C4-2B (cell line): ENCODE results near the gene P3H4.

Source experiments
- ZFX ChIP-seq: fragments of 450-650 bp; IDR thresholded peaks from 2 replicates; pipeline ENCODE4 v1.6.1; 2017
- TF ChIP-seq, protein P1 (sequence below): fragments of 450-650 bp; conservative IDR thresholded peaks from 2 replicates; pipeline ENCODE4 v1.5.1; 2017; ENCODE audit warnings: mild to moderate bottlenecking

DNA sequence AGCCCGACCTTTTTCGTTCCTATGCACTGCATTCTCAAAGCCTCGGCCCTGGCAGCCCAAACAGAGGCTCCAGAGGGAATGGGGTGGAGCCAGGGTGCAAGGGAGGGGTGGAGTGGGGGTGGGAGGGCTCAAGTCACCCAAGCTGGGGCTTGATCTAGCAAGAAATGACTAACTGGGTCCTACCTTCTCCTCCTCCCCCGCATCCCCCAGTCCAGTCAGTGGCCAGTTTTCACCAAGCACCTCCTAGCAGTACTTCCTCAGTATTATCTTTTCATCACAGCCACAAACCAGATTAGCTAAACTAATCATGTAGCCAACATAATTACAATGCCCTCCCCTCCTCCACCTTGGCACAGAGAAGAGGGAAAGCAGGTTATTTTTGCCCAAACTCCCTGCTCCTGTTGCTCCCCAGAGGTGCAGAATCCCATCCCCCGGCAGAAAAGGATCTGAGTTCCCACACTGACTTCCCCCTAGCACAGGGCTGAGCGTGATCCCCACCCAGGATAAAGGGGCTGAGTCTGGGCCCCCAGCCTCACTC, 27.5 kb downstream of the P3H4 start:
- TF ChIP-seq, protein P1, sequence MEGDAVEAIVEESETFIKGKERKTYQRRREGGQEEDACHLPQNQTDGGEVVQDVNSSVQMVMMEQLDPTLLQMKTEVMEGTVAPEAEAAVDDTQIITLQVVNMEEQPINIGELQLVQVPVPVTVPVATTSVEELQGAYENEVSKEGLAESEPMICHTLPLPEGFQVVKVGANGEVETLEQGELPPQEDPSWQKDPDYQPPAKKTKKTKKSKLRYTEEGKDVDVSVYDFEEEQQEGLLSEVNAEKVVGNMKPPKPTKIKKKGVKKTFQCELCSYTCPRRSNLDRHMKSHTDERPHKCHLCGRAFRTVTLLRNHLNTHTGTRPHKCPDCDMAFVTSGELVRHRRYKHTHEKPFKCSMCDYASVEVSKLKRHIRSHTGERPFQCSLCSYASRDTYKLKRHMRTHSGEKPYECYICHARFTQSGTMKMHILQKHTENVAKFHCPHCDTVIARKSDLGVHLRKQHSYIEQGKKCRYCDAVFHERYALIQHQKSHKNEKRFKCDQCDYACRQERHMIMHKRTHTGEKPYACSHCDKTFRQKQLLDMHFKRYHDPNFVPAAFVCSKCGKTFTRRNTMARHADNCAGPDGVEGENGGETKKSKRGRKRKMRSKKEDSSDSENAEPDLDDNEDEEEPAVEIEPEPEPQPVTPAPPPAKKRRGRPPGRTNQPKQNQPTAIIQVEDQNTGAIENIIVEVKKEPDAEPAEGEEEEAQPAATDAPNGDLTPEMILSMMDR = no peak
- no peak for TF ChIP-seq ZFX
